HUES6 (cell line): ENCODE measurements around the gene MBNL3.

Experiments used
- H3K27ac ChIP-seq: 2 replicates; pipeline ENCODE4 v1.7.0; 2013; ENCODE audit warnings: low read depth, mild to moderate bottlenecking, low read length, inconsistent platforms
- H3K27me3 ChIP-seq: 2 replicates; pipeline ENCODE4 v1.6.1; 2013; ENCODE audit warnings: low read length; ENCODE audit not compliant: control insufficient read depth, insufficient read depth
- H3K36me3 ChIP-seq: 2 replicates; pipeline ENCODE4 v1.6.1; 2013; ENCODE audit warnings: low read length; ENCODE audit not compliant: control insufficient read depth, insufficient read depth
- H3K4me1 ChIP-seq: 2 replicates; pipeline ENCODE4 v1.6.1; 2013; ENCODE audit warnings: low read length; ENCODE audit not compliant: control insufficient read depth, insufficient read depth
- H3K4me3 ChIP-seq: 2 replicates; pipeline ENCODE4 v1.5.1; 2013; ENCODE audit warnings: low read depth, low read length
- H3K9ac ChIP-seq: one replicate; pipeline ENCODE4 v1.6.1; 2013; ENCODE audit warnings: mild to moderate bottlenecking, low read length
- H3K9me3 ChIP-seq: 2 replicates; pipeline ENCODE4 v1.6.1; 2013; ENCODE audit warnings: low read depth, low read length; ENCODE audit not compliant: control insufficient read depth, insufficient read depth

The MBNL3 gene

DNA sequence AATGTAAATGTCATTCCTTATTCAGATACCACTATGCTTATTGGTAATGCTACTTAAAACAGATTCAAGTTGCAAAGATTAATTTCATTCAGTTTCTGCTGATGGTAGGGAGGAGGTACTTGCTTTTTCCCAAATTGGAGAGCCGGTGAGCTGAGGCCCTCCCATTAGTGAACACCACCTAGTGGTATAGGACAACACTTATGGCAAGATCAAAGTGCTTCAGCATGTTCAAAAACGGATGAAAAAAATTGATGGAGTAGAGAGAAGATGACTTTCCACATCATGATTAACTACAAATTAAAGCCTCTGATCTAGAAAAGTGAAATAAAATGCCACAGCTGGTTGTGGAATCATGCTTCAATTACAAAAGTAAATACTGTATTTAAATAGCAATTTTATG, 112.9 kb downstream of the MBNL3 start:
- Histone ChIP-seq H3K9me3 (no peaks in the 10 kb centered on the region), H3K4me3 (no peak overlapping the region), H3K36me3 (no peaks in the 10 kb centered on the region), H3K27me3 (peaks cover 23% of the 10 kb centered on the region; the same call in 1 of the 2 replicates), H3K9ac (no peak overlapping the region), H3K4me1 (peaks cover 7% of the 10 kb centered on the region; the same call in 1 of the 2 replicates), H3K27ac (no peak overlapping the region)

DNA sequence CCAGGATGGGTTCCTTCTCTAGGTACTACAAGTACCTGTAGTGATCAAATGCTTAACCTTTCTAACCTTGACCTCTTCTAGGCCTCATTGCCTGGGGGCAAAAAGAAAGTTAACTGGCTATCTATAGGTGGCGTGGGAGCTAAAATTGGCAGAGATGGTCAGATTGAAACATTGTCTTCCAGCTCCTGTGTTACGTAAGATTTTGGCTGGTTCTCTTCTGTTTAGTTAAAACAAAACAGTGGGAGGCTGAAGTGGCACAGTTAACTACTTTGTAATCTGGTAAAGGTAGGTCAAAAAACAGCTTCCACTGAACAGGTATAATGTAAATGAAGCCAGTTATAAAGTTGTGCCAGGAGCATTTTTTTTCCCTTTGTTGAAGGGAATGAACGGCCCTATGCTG, 115.2 kb downstream of the MBNL3 start:
- no peaks in the 10 kb centered on the region for H3K36me3 ChIP-seq
- H3K27ac ChIP-seq, result no peak overlapping the region
- no peak overlapping the region for H3K9ac ChIP-seq
- no peak overlapping the region for H3K4me3 ChIP-seq
- H3K9me3 ChIP-seq, result no peaks in the 10 kb centered on the region
- peaks cover 7% of the 10 kb centered on the region; the same call in 1 of the 2 replicates for H3K4me1 ChIP-seq
- peaks cover 42% of the 10 kb centered on the region for H3K27me3 ChIP-seq

DNA sequence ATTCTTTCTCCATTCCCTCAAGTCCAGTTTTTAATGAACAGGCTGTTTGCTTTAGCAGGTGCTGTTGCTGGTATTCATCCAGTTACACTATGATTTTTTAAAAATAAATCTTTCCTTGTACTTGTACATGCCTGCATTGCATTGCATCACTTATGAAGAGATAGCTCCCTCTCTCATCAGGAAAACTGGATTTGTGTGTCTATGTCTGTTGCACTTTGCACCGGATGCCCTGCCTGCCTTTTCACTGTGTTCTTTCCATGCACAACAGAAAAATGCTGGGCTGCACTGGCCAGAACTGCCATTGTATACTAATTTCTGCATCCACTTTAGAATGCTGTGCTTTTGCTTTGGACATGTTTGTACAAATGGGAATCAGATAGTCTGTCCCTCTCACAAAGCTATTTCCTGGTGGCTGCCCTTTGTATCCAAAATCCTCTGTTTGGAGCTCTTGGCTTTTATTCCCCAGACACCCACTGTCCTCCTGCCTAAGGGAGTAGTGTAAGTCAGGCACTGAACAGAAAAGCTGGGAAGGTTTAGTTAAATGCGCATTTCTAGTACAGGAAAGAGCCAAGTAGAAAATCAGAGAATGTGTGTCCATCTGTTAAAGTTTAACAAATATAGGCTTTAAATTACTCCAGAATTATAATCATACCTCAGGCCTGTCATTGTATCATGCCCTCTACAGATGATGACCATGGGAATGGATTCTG, 119.1 kb downstream of the MBNL3 start:
- H3K9me3 ChIP-seq, result no peaks in the 10 kb centered on the region
- H3K9ac ChIP-seq, result no peak overlapping the region
- no peak overlapping the region for H3K27ac ChIP-seq
- peaks cover 17% of the 10 kb centered on the region for H3K4me1 ChIP-seq
- H3K36me3 ChIP-seq, result no peaks in the 10 kb centered on the region
- peaks cover 72% of the 10 kb centered on the region for H3K27me3 ChIP-seq
- H3K4me3 ChIP-seq, result no peak overlapping the region

DNA sequence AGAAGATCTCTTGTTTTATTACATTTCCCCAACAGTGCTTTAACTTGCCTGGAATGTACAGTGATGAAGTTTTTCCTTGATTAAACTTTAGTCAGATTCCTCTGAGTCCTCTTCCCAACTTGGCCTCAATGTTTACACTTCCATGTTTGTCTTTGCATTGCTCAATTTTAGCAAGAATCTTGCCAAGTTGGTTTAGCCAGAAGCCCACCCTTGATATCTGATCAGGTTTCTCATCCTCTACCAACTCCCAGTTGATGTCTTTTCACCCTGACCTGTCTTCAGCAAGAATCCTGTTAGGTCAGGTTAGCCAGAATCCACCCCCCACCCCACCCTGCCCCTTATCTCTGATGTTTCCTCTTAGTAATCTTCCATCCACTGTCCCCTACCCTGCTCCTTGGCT, 120.9 kb downstream of the MBNL3 start:
- H3K36me3 ChIP-seq, result no peaks in the 10 kb centered on the region
- no peak overlapping the region for H3K4me3 ChIP-seq
- peaks cover 29% of the 10 kb centered on the region for H3K4me1 ChIP-seq
- H3K27ac ChIP-seq, result no peak overlapping the region
- H3K9me3 ChIP-seq, result no peaks in the 10 kb centered on the region
- H3K27me3 ChIP-seq, result peaks cover 84% of the 10 kb centered on the region
- H3K9ac ChIP-seq, result no peak overlapping the region

DNA sequence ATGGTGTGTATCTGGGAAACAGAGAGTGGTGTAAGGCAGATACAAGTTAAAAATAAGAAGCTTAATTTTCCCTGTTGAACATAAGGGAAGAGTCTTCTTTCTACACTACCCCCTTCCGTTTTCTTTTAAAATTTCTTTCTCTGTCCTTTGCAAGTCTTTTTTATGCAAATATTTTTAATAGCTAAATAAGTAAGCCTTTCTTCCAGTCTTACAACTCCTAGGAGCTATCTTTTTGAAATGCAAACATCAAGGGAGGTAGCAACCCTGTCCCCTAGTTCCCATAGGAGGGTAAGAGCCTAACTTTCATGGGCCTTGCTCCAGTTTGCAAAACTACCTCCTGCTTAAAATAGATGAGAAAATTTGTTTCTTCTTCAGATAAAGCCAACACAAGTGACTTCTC, 121.5 kb downstream of the MBNL3 start:
- H3K9ac ChIP-seq, result no peak overlapping the region
- H3K4me3 ChIP-seq, result peak overlapping the region; percentile 33; the same call in 1 of the 2 replicates
- no peaks in the 10 kb centered on the region for H3K9me3 ChIP-seq
- no peaks in the 10 kb centered on the region for H3K36me3 ChIP-seq
- H3K27me3 ChIP-seq, result peaks cover 91% of the 10 kb centered on the region
- no peak overlapping the region for H3K27ac ChIP-seq
- peaks cover 29% of the 10 kb centered on the region for H3K4me1 ChIP-seq

DNA sequence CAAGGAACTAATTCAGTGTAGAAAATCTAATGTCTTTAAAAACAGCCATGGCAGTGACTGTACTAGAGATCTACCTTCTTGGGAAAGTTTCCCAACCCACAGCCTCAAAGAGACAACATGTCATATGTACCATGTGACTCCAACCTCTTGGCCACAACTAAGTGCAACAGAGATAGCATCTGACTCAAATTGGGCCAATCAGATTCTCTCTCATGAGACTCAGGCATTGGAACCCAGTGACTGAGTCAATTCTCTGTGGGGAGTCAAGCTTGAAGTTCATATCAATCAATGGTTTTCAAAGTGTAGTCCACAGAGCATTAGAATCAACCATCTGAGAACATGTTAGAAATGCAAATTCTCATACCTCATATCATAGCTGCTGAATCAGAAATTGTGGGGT, 123.3 kb downstream of the MBNL3 start:
- no peak overlapping the region for H3K27ac ChIP-seq
- H3K36me3 ChIP-seq, result no peaks in the 10 kb centered on the region
- H3K27me3 ChIP-seq, result peaks cover 95% of the 10 kb centered on the region
- H3K4me3 ChIP-seq, result no peak overlapping the region
- no peak overlapping the region for H3K9ac ChIP-seq
- no peaks in the 10 kb centered on the region for H3K9me3 ChIP-seq
- H3K4me1 ChIP-seq, result peaks cover 29% of the 10 kb centered on the region

DNA sequence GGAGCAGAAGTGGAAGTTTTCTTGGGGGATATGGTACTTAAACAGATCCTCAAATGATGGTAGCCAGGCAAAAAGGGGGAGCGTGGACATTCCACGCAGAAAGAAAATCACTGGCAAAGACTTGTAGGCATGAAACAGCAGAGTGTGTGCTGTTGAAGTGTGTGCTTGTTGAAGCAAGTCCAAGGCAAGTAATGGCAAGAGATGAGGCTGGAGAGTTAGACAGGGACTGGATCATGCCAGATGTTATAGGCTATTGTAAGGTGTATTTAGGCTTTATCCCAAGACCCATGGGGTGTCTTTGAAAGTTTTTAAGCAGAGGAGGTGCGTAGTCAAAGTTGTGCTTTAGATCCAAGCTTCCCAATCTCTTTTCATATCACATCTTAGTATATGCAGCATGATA, 124.5 kb downstream of the MBNL3 start:
- no peak overlapping the region for H3K4me3 ChIP-seq
- no peaks in the 10 kb centered on the region for H3K36me3 ChIP-seq
- H3K27me3 ChIP-seq, result peaks cover 95% of the 10 kb centered on the region
- H3K9ac ChIP-seq, result no peak overlapping the region
- no peak overlapping the region for H3K27ac ChIP-seq
- peaks cover 29% of the 10 kb centered on the region for H3K4me1 ChIP-seq
- H3K9me3 ChIP-seq, result no peaks in the 10 kb centered on the region

DNA sequence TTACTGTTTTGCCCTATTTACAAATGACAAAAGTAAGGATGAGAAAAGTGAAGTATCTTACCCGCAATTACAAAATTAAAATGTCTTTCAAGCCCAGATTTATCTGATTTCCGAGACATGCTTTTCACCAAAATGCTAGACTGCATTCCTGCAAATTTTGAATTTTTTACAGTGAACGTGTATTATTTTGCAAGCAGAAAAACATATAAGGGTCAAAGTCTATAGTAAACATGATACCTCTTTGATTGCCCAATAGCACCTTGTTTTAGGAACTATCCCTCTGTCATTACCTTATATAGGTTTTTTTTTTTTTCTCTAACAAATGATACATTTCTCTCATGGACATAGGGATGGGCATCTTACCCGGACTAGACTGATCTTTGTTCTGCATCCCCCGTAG, 135.4 kb downstream of the MBNL3 start:
- Histone ChIP-seq H3K4me1 (no peaks in the 10 kb centered on the region), H3K4me3 (no peak overlapping the region), H3K9ac (no peak overlapping the region), H3K36me3 (no peaks in the 10 kb centered on the region), H3K9me3 (no peaks in the 10 kb centered on the region), H3K27ac (no peak overlapping the region), H3K27me3 (peaks cover 7% of the 10 kb centered on the region; the same call in 1 of the 2 replicates)

DNA sequence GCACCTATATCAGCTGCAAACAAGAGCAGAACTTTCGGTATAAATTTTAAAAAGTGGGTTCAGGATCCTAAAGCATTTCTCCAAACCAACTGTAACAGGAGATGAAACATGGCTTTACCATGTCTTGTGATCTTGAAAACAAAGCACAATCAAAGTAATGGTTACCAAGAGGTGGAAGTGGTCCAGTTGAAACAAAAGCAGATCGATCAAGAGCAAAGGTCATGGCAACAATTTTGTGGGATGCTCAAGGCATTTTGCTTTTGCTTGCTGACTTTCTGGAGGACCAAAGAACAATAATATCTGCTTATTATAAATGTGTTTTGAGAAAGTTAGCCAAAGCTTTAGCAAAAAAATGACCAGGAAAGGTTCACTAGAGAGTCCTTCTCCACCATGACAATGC, 152.7 kb downstream of the MBNL3 start:
- Histone ChIP-seq H3K27ac (no peak overlapping the region), H3K36me3 (no peaks in the 10 kb centered on the region), H3K9ac (no peak overlapping the region), H3K9me3 (no peaks in the 10 kb centered on the region), H3K4me3 (no peak overlapping the region), H3K4me1 (no peaks in the 10 kb centered on the region), H3K27me3 (peaks cover 16% of the 10 kb centered on the region; the same call in 1 of the 2 replicates)

DNA sequence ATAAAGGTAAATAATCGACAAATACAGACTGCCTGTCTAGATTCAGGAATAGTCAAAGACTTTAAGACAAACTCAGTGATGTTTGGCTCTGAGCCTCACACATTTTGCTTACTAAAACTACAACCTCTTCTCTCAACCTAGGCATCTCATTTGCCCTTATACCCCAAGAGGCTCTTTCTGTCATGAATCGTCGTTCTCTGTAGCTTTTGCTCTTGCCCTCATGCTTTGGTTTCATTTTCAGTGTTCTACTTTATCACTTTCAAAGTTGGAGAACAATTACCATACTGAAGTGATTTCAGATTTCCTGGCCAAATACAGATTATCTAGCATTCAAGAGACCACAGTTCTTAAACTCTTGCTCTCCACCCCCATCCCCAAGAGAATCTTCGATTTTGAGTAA, 155.5 kb downstream of the MBNL3 start:
- H3K36me3 ChIP-seq, result no peaks in the 10 kb centered on the region
- no peak overlapping the region for H3K9ac ChIP-seq
- peaks cover 19% of the 10 kb centered on the region; the same call in 1 of the 2 replicates for H3K27me3 ChIP-seq
- H3K9me3 ChIP-seq, result no peaks in the 10 kb centered on the region
- no peaks in the 10 kb centered on the region for H3K4me1 ChIP-seq
- H3K27ac ChIP-seq, result no peak overlapping the region
- H3K4me3 ChIP-seq, result no peak overlapping the region

DNA sequence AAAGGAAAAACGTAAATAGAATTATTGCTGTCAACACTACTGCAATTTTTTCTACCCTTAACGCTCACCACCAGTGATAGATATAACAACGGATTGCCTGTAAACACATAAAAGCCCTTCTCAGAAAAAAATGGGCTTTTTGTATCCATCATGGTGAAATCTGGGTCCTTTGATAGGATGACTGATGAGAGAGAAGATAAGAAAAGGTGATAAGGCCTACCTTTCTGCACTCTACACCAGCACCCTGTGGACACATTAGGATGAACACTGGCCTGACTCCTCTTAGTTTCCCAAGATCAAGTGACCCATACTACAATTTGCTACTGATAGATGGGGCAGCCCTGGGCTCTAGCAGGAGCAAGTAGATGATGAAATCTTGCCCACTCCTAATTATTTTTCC, 157.3 kb downstream of the MBNL3 start:
- no peak overlapping the region for H3K9ac ChIP-seq
- H3K27me3 ChIP-seq, result peaks cover 21% of the 10 kb centered on the region; the same call in 1 of the 2 replicates
- no peaks in the 10 kb centered on the region for H3K9me3 ChIP-seq
- no peaks in the 10 kb centered on the region for H3K4me1 ChIP-seq
- H3K27ac ChIP-seq, result no peak overlapping the region
- no peak overlapping the region for H3K4me3 ChIP-seq
- no peaks in the 10 kb centered on the region for H3K36me3 ChIP-seq
